HG02973 (cell line): ENCODE results near the gene SLC20A1.
"Not testable (repeated sequence)": the region's sequence is repeated elsewhere in the genome, so short reads cannot be mapped to it uniquely, and the experiment has no call there.

ENCODE experiments used
- ATAC-seq: cut with Tn5 transposase; IDR thresholded peaks from one replicate; pipeline ENCODE4 v1.9.1; 2021; ENCODE audit warnings: moderate library complexity; ENCODE audit not compliant: unreplicated experiment

SLC20A1 gene

GRCh38 chr2:112645310-112646101 lies at the start of gene SLC20A1:
Gene SLC20A1 (plus strand): TSS chr2:112645939. CDS start chr2:112646829, 890 bp downstream.
- ATAC-seq = peak; percentile 83

GRCh38 chr2:112597537-112598322 lies 48.0 kb upstream of the SLC20A1 start:
- no peak for ATAC-seq

- no peak for ATAC-seq
Measured at GRCh38 chr2:112600634-112601033, 45.1 kb upstream of the SLC20A1 start.

GRCh38 chr2:112601754-112602153 lies 44.0 kb upstream of the SLC20A1 start:
- no peak for ATAC-seq

GRCh38 chr2:112602917-112603316 lies 42.8 kb upstream of the SLC20A1 start:
- ATAC-seq = no peak

- ATAC-seq = no peak
Measured at GRCh38 chr2:112603731-112604130, 42.0 kb upstream of the SLC20A1 start.

GRCh38 chr2:112604952-112605351 lies 40.8 kb upstream of the SLC20A1 start:
- ATAC-seq = no peak

- no peak for ATAC-seq
Measured at GRCh38 chr2:112605926-112606325, 39.8 kb upstream of the SLC20A1 start.

GRCh38 chr2:112606547-112606946 lies 39.2 kb upstream of the SLC20A1 start:
- no peak for ATAC-seq

GRCh38 chr2:112607680-112608438 lies 37.9 kb upstream of the SLC20A1 start:
- no peak for ATAC-seq

GRCh38 chr2:112609320-112609719 lies 36.4 kb upstream of the SLC20A1 start:
- ATAC-seq = not testable (repeated sequence)

GRCh38 chr2:112612283-112612682 lies 33.5 kb upstream of the SLC20A1 start:
- not testable (repeated sequence) for ATAC-seq

- no peak for ATAC-seq
Measured at GRCh38 chr2:112614201-112614840, 31.4 kb upstream of the SLC20A1 start.

- ATAC-seq = no peak
Measured at GRCh38 chr2:112615051-112615450, 30.7 kb upstream of the SLC20A1 start.

- ATAC-seq = not testable (repeated sequence)
Measured at GRCh38 chr2:112615798-112616197, 29.9 kb upstream of the SLC20A1 start.

- ATAC-seq = no peak
Measured at GRCh38 chr2:112618383-112618782, 27.4 kb upstream of the SLC20A1 start.

- ATAC-seq = no peak
Measured at GRCh38 chr2:112621790-112622527, 23.8 kb upstream of the SLC20A1 start.

GRCh38 chr2:112622528-112622849 lies 23.2 kb upstream of the SLC20A1 start:
- ATAC-seq = no peak

GRCh38 chr2:112623913-112624777 lies 21.6 kb upstream of the SLC20A1 start:
- no peak for ATAC-seq
